Measurements from ENCODE around the gene CDV3.

The CDV3 gene

GRCh38 chr3:133620066-133620784 is 46.7 kb downstream of the CDV3 start:
- H3K9ac ChIP-seq: no peak overlapping the region
- H3K4me3 ChIP-seq (ENCODE audit: low read depth, low read length): no peak overlapping the region
- TF ChIP-seq CTCF (IDR thresholded peaks at IDR 0.05): no peak
- no peak overlapping the region for H3K4me2 ChIP-seq (ENCODE audit: low read length)
- H2AFZ ChIP-seq: no peak overlapping the region
- no peaks in the 10 kb centered on the region for H3K79me2 ChIP-seq
- H3K27me3 ChIP-seq (ENCODE audit: control insufficient read depth, insufficient read depth, low read length): no peaks in the 10 kb centered on the region
- H3K27ac ChIP-seq: no peak overlapping the region
- no peaks in the 10 kb centered on the region for H3K36me3 ChIP-seq (ENCODE audit: control insufficient read depth, insufficient read depth, low read length)
- H3K4me1 ChIP-seq: no peaks in the 10 kb centered on the region
- no peaks in the 10 kb centered on the region for H3K9me3 ChIP-seq (ENCODE audit: control insufficient read depth, low read length)

GRCh38 chr3:133627789-133628188 is 54.3 kb downstream of the CDV3 start:
- no peaks in the 10 kb centered on the region for H3K4me1 ChIP-seq
- no peak for TF ChIP-seq CTCF (IDR thresholded peaks at IDR 0.05)
- H3K36me3 ChIP-seq (ENCODE audit: control insufficient read depth, insufficient read depth, low read length): no peaks in the 10 kb centered on the region

GRCh38 chr3:133629146-133629545 is 55.7 kb downstream of the CDV3 start:
- Histone ChIP-seq H3K9me3 (ENCODE audit: control insufficient read depth, low read length) (no peaks in the 10 kb centered on the region), H3K4me2 (ENCODE audit: low read length) (no peak overlapping the region), H3K4me3 (ENCODE audit: low read depth, low read length) (no peak overlapping the region), H3K27ac (no peak overlapping the region), H2AFZ (no peak overlapping the region), H3K4me1 (no peaks in the 10 kb centered on the region), H3K9ac (no peak overlapping the region), H3K36me3 (ENCODE audit: control insufficient read depth, insufficient read depth, low read length) (no peaks in the 10 kb centered on the region), H3K79me2 (no peaks in the 10 kb centered on the region), H3K27me3 (ENCODE audit: control insufficient read depth, insufficient read depth, low read length) (no peaks in the 10 kb centered on the region)
- TF ChIP-seq CTCF (IDR thresholded peaks at IDR 0.05): no peak

More at GRCh38 chr3:133627789-133628188, 54.3 kb downstream of the CDV3 start:
- H3K79me2 ChIP-seq: no peaks in the 10 kb centered on the region
- no peaks in the 10 kb centered on the region for H3K9me3 ChIP-seq (ENCODE audit: control insufficient read depth, low read length)
- H3K27me3 ChIP-seq (ENCODE audit: control insufficient read depth, insufficient read depth, low read length): no peaks in the 10 kb centered on the region
- no peak overlapping the region for H3K27ac ChIP-seq
- no peak overlapping the region for H3K4me3 ChIP-seq (ENCODE audit: low read depth, low read length)
- no peak overlapping the region for H3K4me2 ChIP-seq (ENCODE audit: low read length)
- H3K9ac ChIP-seq: no peak overlapping the region
- no peak overlapping the region for H2AFZ ChIP-seq

GRCh38 chr3:133633439-133633838 is 60.0 kb downstream of the CDV3 start:
- H3K4me1 ChIP-seq: no peaks in the 10 kb centered on the region
- no peak overlapping the region for H3K27ac ChIP-seq
- H3K4me2 ChIP-seq (ENCODE audit: low read length): no peak overlapping the region
- no peak overlapping the region for H3K9ac ChIP-seq
- H3K9me3 ChIP-seq (ENCODE audit: control insufficient read depth, low read length): no peaks in the 10 kb centered on the region
- no peak overlapping the region for H3K4me3 ChIP-seq (ENCODE audit: low read depth, low read length)
- H3K36me3 ChIP-seq (ENCODE audit: control insufficient read depth, insufficient read depth, low read length): no peaks in the 10 kb centered on the region
- no peak overlapping the region for H2AFZ ChIP-seq
- no peaks in the 10 kb centered on the region for H3K79me2 ChIP-seq
- no peaks in the 10 kb centered on the region for H3K27me3 ChIP-seq (ENCODE audit: control insufficient read depth, insufficient read depth, low read length)
- no peak for TF ChIP-seq CTCF (IDR thresholded peaks at IDR 0.05)

Data from parathyroid adenoma (tissue), 2 donors.